Tibial nerve (tissue), 3 donors: ENCODE data around the gene CDC6.
A peak's percentile ranks its signal among the peaks of the same experiment; 100 is the strongest.

Experiments used
- CTCF ChIP-seq, 5 experiments: fragments of 200-600 bp in 3 of 5; fragments of 450-650 bp in 2 of 5; sonication (generic) in 3 of 5; IDR thresholded peaks; one replicate each; pipeline ENCODE4 v1.5.1; 2016 to 2019; ENCODE audit warnings: antibody characterized with exemption in 5 of 5, mild to moderate bottlenecking in 3 of 5, moderate library complexity in 2 of 5
- POLR2A ChIP-seq, 2 donors: fragments of 450-650 bp; IDR thresholded peaks; one replicate each; pipeline ENCODE4 v1.6.1; 2017; ENCODE audit warnings: antibody characterized with exemption in 2 of 2, mild to moderate bottlenecking in 2 of 2, moderate library complexity in 2 of 2

GRCh38 chr17:40340880-40341807, 53.5 kb downstream of the CDC6 start:
- peak in 3 of 5 experiments; percentile 30 to 37 (median 31) for TF ChIP-seq CTCF (IDR thresholded peaks at IDR 0.05)
- peak; percentile 72 to 75 for TF ChIP-seq POLR2A (IDR thresholded peaks at IDR 0.05)
